Breast epithelium (tissue), 4 donors: Measurements from ENCODE around the gene ACER1. TPM values are rescaled to one million over a fixed set of nuclear protein-coding genes. Genes with fewer than 3 reads are reported as not detected.

Experiments used
- DNase-seq, 2 donors: peaks; one replicate each; pipeline ENCODE4 v3.0.0-alpha.2; 2019; ENCODE audit warnings: low spot score in 2 of 2
- H3K27ac ChIP-seq, 2 donors: fragments of 200-600 bp; sonication (generic) in 1 of 2; one replicate each; pipeline ENCODE4 v1.5.1; 2016 to 2019; ENCODE audit warnings: mild to moderate bottlenecking in 1 of 2
- H3K27me3 ChIP-seq, 2 donors: fragments of 200-600 bp; sonication (generic) in 1 of 2; one replicate each; pipeline versions ENCODE4 v1.5.1 to v1.6.0; 2017 to 2019; ENCODE audit warnings: control low read depth in 1 of 2, mild to moderate bottlenecking in 1 of 2
- H3K36me3 ChIP-seq: fragments of 200-600 bp; one replicate; pipeline ENCODE4 v1.5.1; 2019
- H3K4me1 ChIP-seq, 2 donors: fragments of 200-600 bp; sonication (generic); one replicate each; pipeline ENCODE4 v1.5.1; 2016 to 2019; ENCODE audit warnings: control low read depth in 1 of 2
- H3K4me3 ChIP-seq, 3 donors: fragments of 200-600 bp; sonication (generic); 1 replicate in 2 of 3; 2 replicates in 1 of 3; pipeline ENCODE4 v1.5.1; 2016 to 2019; ENCODE audit warnings: mild to moderate bottlenecking in 3 of 3, moderate library complexity in 2 of 3
- H3K9me3 ChIP-seq, 2 donors: fragments of 200-600 bp; sonication (generic) in 1 of 2; one replicate each; pipeline ENCODE4 v1.5.1; 2016 to 2019; ENCODE audit warnings: control low read depth in 1 of 2
- POLR2A ChIP-seq: fragments of 450-650 bp; IDR thresholded peaks from one replicate; pipeline ENCODE4 v1.6.1; 2016; ENCODE audit warnings: antibody characterized with exemption, mild to moderate bottlenecking, moderate library complexity
- POLR2AphosphoS5 ChIP-seq, 3 donors: sonication (generic); formaldehyde crosslinking; IDR thresholded peaks; one replicate each; pipeline ENCODE4 v1.6.1; 2017; ENCODE audit warnings: antibody characterized with exemption in 3 of 3
- intact Hi-C: fragments of 100-400 bp; cut with DNase I; formaldehyde crosslinking; loops from one replicate; pipeline ENCODE4 v1.15.1; 2023; ENCODE audit warnings: low total_unique reads
- total RNA-seq, 3 donors: library from RNA; depleted of rRNA; stranded (reverse); fragments of >200 nt; gene quantifications; one replicate each; pipeline ENCODE4 v1.1.0, GENCODE V29; 2016
- TF ChIP-seq, protein P1 (sequence below), 3 donors: fragments of 450-650 bp; IDR thresholded peaks; one replicate each; pipeline ENCODE4 v1.5.1; 2016 to 2017; ENCODE audit warnings: antibody characterized with exemption in 3 of 3, mild to moderate bottlenecking in 3 of 3, moderate library complexity in 3 of 3

Gene ACER1, protein sequence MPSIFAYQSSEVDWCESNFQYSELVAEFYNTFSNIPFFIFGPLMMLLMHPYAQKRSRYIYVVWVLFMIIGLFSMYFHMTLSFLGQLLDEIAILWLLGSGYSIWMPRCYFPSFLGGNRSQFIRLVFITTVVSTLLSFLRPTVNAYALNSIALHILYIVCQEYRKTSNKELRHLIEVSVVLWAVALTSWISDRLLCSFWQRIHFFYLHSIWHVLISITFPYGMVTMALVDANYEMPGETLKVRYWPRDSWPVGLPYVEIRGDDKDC
- under 1 TPM in 1 of 3 donors, not detected in 2; 0.33 TPM for total RNA-seq

DNA sequence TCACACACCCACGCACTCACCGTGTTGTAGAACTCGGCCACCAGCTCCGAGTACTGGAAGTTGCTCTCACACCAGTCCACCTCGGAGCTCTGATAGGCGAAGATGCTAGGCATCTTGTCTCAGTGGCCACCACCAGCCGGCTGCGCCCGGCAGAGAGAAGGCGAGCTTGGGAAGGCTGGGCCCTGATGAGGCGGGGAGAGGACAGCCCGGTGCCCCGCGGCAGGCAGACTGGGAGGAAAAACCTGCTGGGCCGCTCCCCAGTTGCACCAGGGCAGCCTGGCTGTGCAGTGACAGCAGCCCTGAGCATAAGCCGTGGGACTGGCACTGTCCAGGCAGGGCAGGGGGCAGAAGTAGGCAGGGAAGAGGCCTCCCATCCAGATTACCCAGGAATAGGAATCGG is at the start of gene ACER1:
Gene ACER1, minus strand, starts transcription at position 174 of the 400 bp plus-strand sequence. Its CDS starts 61 bp downstream, at position 113.
- H3K4me3 ChIP-seq: no peak within 1 kb of the TSS
- no peaks in the 10 kb centered on the region for H3K27me3 ChIP-seq
- TF ChIP-seq, protein P1, sequence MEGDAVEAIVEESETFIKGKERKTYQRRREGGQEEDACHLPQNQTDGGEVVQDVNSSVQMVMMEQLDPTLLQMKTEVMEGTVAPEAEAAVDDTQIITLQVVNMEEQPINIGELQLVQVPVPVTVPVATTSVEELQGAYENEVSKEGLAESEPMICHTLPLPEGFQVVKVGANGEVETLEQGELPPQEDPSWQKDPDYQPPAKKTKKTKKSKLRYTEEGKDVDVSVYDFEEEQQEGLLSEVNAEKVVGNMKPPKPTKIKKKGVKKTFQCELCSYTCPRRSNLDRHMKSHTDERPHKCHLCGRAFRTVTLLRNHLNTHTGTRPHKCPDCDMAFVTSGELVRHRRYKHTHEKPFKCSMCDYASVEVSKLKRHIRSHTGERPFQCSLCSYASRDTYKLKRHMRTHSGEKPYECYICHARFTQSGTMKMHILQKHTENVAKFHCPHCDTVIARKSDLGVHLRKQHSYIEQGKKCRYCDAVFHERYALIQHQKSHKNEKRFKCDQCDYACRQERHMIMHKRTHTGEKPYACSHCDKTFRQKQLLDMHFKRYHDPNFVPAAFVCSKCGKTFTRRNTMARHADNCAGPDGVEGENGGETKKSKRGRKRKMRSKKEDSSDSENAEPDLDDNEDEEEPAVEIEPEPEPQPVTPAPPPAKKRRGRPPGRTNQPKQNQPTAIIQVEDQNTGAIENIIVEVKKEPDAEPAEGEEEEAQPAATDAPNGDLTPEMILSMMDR (IDR thresholded peaks at IDR 0.05): no peak
- peak; percentile 29 to 81 for DNase-seq
- H3K9me3 ChIP-seq: no peaks in the 10 kb centered on the region
- H3K27ac ChIP-seq: no peak within 1 kb of the TSS
- intact Hi-C loops: no loop called here
- no peaks in the 10 kb centered on the region for H3K36me3 ChIP-seq
- H3K4me1 ChIP-seq: no peaks in the 10 kb centered on the region

DNA sequence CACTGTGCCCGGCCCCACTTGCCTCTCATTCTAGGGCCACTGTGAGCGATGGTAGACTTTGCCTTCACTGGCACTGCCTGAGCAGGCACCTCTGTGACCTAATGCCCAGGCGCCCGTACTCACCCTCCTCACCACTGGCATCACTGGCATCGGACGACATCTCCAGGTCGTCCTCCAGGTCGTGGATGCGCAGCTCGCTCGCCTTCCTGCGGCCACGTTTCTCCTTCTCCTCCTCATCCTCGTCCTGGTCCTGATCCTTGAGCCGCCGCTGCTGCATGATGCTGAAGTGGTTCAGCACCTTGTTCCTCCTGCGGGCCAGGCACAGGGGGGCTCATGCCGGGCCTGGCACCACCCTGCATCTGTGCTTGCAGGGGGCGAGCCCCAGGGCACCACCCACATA is 49.8 kb upstream of the ACER1 start:
- no peak for DNase-seq
- no peaks in the 10 kb centered on the region for H3K9me3 ChIP-seq
- no peak overlapping the region for H3K27ac ChIP-seq
- H3K4me3 ChIP-seq: no peak overlapping the region
- TF ChIP-seq POLR2A (no peak), POLR2AphosphoS5 (IDR thresholded peaks at IDR 0.05) (no peak)
- TF ChIP-seq, protein P1 (IDR thresholded peaks at IDR 0.05): no peak
- intact Hi-C loops: no loop called here
- no peaks in the 10 kb centered on the region for H3K27me3 ChIP-seq
- H3K36me3 ChIP-seq: peaks cover 20% of the 10 kb centered on the region
- no peaks in the 10 kb centered on the region for H3K4me1 ChIP-seq

DNA sequence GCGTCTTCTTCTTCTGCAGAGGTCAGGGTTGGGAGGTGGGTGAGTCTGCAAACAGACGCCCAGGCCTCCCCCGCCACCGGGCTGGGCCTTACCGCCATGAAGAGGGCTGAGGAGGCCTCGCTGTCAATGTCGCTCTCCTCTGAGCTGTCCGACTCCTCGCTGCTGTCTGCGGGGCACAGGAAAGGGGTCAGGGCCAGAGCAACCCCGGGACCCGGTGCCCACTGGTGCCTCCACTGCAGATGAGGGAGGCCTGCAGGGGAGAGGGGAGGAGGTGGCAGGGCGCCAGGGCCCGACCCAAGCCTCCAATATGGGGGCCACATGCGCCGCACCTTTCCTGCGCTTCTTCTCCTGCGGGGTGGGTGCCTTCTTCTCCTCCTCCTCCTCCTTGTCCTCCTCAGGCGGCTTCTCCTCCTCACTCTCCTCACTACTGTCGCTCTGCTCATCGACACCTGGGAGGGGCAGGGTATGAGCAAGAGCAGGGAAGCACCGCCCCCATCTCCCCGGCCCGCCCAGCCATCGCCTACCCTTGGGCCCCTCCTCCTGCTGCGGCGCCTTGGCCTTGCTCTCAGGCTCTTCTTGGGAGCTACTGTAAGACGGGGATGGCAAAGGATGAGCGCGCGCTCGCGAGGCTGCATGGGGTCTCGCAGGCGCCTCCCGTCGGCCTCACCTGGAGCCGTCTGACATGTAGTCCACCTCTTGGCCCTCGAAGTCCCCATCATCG is 47.8 kb upstream of the ACER1 start:
- intact Hi-C loops: no loop called here
- no peak for TF ChIP-seq POLR2A
- TF ChIP-seq POLR2AphosphoS5 (IDR thresholded peaks at IDR 0.05): no peak
- TF ChIP-seq, protein P1 (IDR thresholded peaks at IDR 0.05): no peak
- Histone ChIP-seq H3K9me3 (no peaks in the 10 kb centered on the region), H3K36me3 (peaks cover 20% of the 10 kb centered on the region), H3K4me1 (no peaks in the 10 kb centered on the region), H3K27ac (no peak overlapping the region), H3K4me3 (no peak overlapping the region), H3K27me3 (no peaks in the 10 kb centered on the region)
- no peak for DNase-seq

DNA sequence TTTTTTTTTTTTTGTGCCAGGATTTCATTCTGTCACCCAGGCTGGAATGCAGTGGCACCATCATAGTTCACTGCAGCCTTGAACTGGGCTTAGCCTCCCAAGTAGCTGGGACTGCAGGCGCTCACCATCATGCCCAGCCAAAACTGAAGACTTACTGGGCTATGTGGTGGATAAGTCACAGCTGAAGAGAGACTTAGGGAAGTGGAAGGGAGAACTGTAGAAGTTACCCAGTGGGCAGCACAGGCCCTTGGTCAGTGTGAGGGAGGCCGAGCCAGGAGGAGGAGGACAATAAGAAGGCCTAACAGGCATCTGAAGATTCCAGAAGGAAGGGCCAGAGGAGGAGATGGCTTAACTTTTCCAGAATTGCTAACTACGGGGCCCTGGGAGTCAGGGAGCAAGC is 46.3 kb upstream of the ACER1 start:
- H3K36me3 ChIP-seq: peaks cover 20% of the 10 kb centered on the region
- intact Hi-C loops: loop anchor here (2.0 kb wide), 1 partner anchor 47 kb away; no protein-coding TSS in a partner anchor

More for the DNA sequence above, 46.3 kb upstream of the ACER1 start:
- Histone ChIP-seq H3K27ac (no peak overlapping the region), H3K27me3 (no peaks in the 10 kb centered on the region), H3K9me3 (no peaks in the 10 kb centered on the region), H3K4me1 (no peaks in the 10 kb centered on the region), H3K4me3 (no peak overlapping the region)
- TF ChIP-seq POLR2AphosphoS5 (IDR thresholded peaks at IDR 0.05) (no peak), POLR2A (no peak)
- TF ChIP-seq, protein P1 (IDR thresholded peaks at IDR 0.05): no peak
- DNase-seq: no peak
